Transverse colon (tissue), 4 donors: ENCODE results near the gene HADH. TPM values are rescaled to one million over a fixed set of nuclear protein-coding genes. Genes with fewer than 3 reads are reported as not detected.

Experiments used
- DNase-seq: peaks from one replicate; pipeline ENCODE4 v3.0.0-alpha.2; 2019
- H3K27ac ChIP-seq, 4 donors: fragments of 200-600 bp; sonication (generic); 2 replicates each; pipeline ENCODE4 v1.5.1; 2016 to 2018; ENCODE audit warnings: inconsistent platforms in 4 of 4
- H3K27me3 ChIP-seq: fragments of 200-600 bp; sonication (generic); 2 replicates; pipeline ENCODE4 v1.5.1; 2017; ENCODE audit warnings: inconsistent platforms
- H3K36me3 ChIP-seq, 4 donors: fragments of 200-600 bp; sonication (generic); 2 replicates each; pipeline ENCODE4 v1.5.1; 2017 to 2019; ENCODE audit warnings: inconsistent platforms in 4 of 4
- H3K4me1 ChIP-seq, 4 donors: fragments of 200-600 bp; sonication (generic); 2 replicates each; pipeline ENCODE4 v1.5.1; 2017 to 2020; ENCODE audit warnings: inconsistent platforms in 4 of 4
- H3K4me3 ChIP-seq, 4 donors: fragments of 200-600 bp; sonication (generic); 1 replicate in 1 of 4; 2 replicates in 3 of 4; pipeline versions ENCODE4 v1.5.1 to v1.6.1; 2017 to 2019; ENCODE audit warnings: inconsistent platforms in 4 of 4
- H3K9me3 ChIP-seq, 2 donors: fragments of 200-600 bp; sonication (generic); 2 replicates each; pipeline ENCODE4 v1.5.1; 2017 to 2019; ENCODE audit warnings: inconsistent platforms in 2 of 2
- CTCF ChIP-seq, 5 experiments: fragments of 200-600 bp in 3 of 5; fragments of 450-650 bp in 2 of 5; sonication (generic) in 3 of 5; IDR thresholded peaks; 1 replicate in 2 of 5; 2 replicates in 3 of 5; pipeline ENCODE4 v1.5.1; 2016 to 2017; ENCODE audit warnings: antibody characterized with exemption in 5 of 5, inconsistent platforms in 3 of 5, mild to moderate bottlenecking in 2 of 5, moderate library complexity in 1 of 5
- EP300 ChIP-seq: sonication (generic); formaldehyde crosslinking; IDR thresholded peaks from one replicate; pipeline ENCODE4 v1.6.1; 2017; ENCODE audit warnings: antibody characterized with exemption, low read depth
- POLR2A ChIP-seq: fragments of 450-650 bp; IDR thresholded peaks from one replicate; pipeline ENCODE4 v1.6.1; 2016; ENCODE audit warnings: antibody characterized with exemption, mild to moderate bottlenecking, moderate library complexity
- POLR2AphosphoS5 ChIP-seq, 3 donors: sonication (generic); formaldehyde crosslinking; IDR thresholded peaks; one replicate each; pipeline ENCODE4 v1.6.1; 2016; ENCODE audit warnings: antibody characterized with exemption in 3 of 3
- WGBS, 2 donors: methylation state at CpG; one replicate each; pipeline ENCODE4 v1.1.5; 2018; ENCODE audit warnings: low coverage in 1 of 2; 5-methylcytosine and 5-hydroxymethylcytosine counted together
- in situ Hi-C, 4 donors: fragments of 200-750 bp; cut with MboI; loops; one replicate each; pipeline versions ENCODE4 v1.15.0 to v1.15.1; 2017; ENCODE audit warnings: low sequenced_read_pairs in 3 of 4, low pct_ligation_motif_present in 1 of 4, low pct_unique_long_range_greater_than_20kb in 1 of 4
- intact Hi-C: fragments of 100-400 bp; cut with DNase I; formaldehyde crosslinking; loops from one replicate; pipeline ENCODE4 v1.15.1; 2023; ENCODE audit warnings: low total_unique reads
- total RNA-seq, 4 donors: library from RNA; depleted of rRNA; stranded (reverse); fragments of >200 nt; gene quantifications; one replicate each; pipeline ENCODE4 v1.1.0, GENCODE V29; 2016

Gene HADH
- total RNA-seq, 4 donors from 2014 or later: 47.5 to 135 (median 117) TPM

- TF ChIP-seq EP300: no peak
- no peak for TF ChIP-seq POLR2A
- TF ChIP-seq POLR2AphosphoS5 (IDR thresholded peaks at IDR 0.05): no peak
- TF ChIP-seq CTCF (IDR thresholded peaks at IDR 0.05): no peak
- Histone ChIP-seq H3K4me1 (no peaks in the 10 kb centered on the region), H3K27ac (no peak overlapping the region), H3K4me3 (no peak overlapping the region), H3K36me3 (no peaks in the 10 kb centered on the region), H3K9me3 (no peaks in the 10 kb centered on the region), H3K27me3 (no peaks in the 10 kb centered on the region)
- in situ Hi-C loops (no loop called here), intact Hi-C loops (no loop called here)
- no peak for DNase-seq
- 67 to 74% methylated on average over 4 to 5 of the region's 5 CpGs for WGBS, 2 donors
Observed at GRCh38 chr4:108078024-108078733, 88.5 kb downstream of the HADH start.

- H3K4me3 ChIP-seq: no peak overlapping the region
- no peaks in the 10 kb centered on the region for H3K9me3 ChIP-seq
- no peak for DNase-seq
- 90 to 98% methylated on average over 2 to 10 of the region's 10 CpGs for WGBS, 2 donors
- no peaks in the 10 kb centered on the region for H3K36me3 ChIP-seq
- no peaks in the 10 kb centered on the region for H3K27me3 ChIP-seq
- H3K27ac ChIP-seq: no peak overlapping the region
- no peaks in the 10 kb centered on the region for H3K4me1 ChIP-seq
- TF ChIP-seq POLR2AphosphoS5 (IDR thresholded peaks at IDR 0.05) (no peak), EP300 (no peak), CTCF (IDR thresholded peaks at IDR 0.05) (no peak), POLR2A (no peak)
- intact Hi-C loops (no loop called here), in situ Hi-C loops (no loop called here)
Observed at GRCh38 chr4:108080747-108081146, 91.1 kb downstream of the HADH start.

GRCh38 chr4:108081256-108081655, 91.6 kb downstream of the HADH start:
- Histone ChIP-seq H3K27ac (no peak overlapping the region), H3K36me3 (no peaks in the 10 kb centered on the region), H3K27me3 (no peaks in the 10 kb centered on the region), H3K4me1 (no peaks in the 10 kb centered on the region), H3K9me3 (no peaks in the 10 kb centered on the region), H3K4me3 (no peak overlapping the region)
- in situ Hi-C loops: no loop called here
- intact Hi-C loops: no loop called here
- no peak for DNase-seq
- WGBS, 2 donors: 90 to 100% methylated on average over 1 to 16 of the region's 16 CpGs
- no peak for TF ChIP-seq EP300
- TF ChIP-seq POLR2AphosphoS5 (IDR thresholded peaks at IDR 0.05): no peak
- no peak for TF ChIP-seq POLR2A
- TF ChIP-seq CTCF (IDR thresholded peaks at IDR 0.05): no peak

Other genes with a start within 250 kb of the HADH start
- gene SGMS2, start 165.0 kb upstream of the HADH start, total RNA-seq: 100 to 1,000 TPM in 3 of 4 donors, 10 to 100 TPM in 1; 75.8 to 203 (median 122) TPM
- gene CYP2U1, start 58.3 kb upstream of the HADH start, total RNA-seq: 1 to 10 TPM; 3.5 to 8.6 (median 5.1) TPM
- gene LEF1, start 179.0 kb downstream of the HADH start, total RNA-seq: 10 to 100 TPM in 1 of 4 donors, 1 to 10 TPM in 3; 1.4 to 29.2 (median 8.7) TPM